GM12878 (cell line): ENCODE data around the gene DOCK1. TPM values are rescaled to one million over a fixed set of nuclear protein-coding genes. Genes with fewer than 3 reads are reported as not detected.

Source experiments
- ATAC-seq: fragments of 200-7000 bp; cut with Tn5 transposase; 3 replicates; pipeline ENCODE4 v1.9.1; 2020; ENCODE audit warnings: mild to moderate bottlenecking, moderate library complexity
- BruUV-seq: library from RNA; stranded (reverse); fragments of 400-500 nt; replicated peaks from 2 replicates; lab custom pipeline; 2021; lab: Mats Ljungman, UMichigan
- CTCF ChIA-PET: fragments of 300-600 bp; sonication (Branson Sonifier 250); formaldehyde crosslinking; extraction: SDS; loops from one replicate; lab custom pipeline; 2021; ENCODE audit warnings: inconsistent platforms; lab: Yijun Ruan, JAX
- POLR2A ChIA-PET: fragments of 350-600 bp; formaldehyde crosslinking; extraction: SDS; loops from one replicate; lab custom pipeline; 2021; ENCODE audit warnings: inconsistent platforms; lab: Charles Lee
- RAD21 ChIA-PET: fragments of 300-600 bp; sonication (Branson Sonifier 250); formaldehyde crosslinking; loops from one replicate; lab custom pipeline; 2023; ENCODE audit warnings: antibody characterized with exemption; ENCODE audit not compliant: unreplicated experiment; lab: Charles Lee
- SMC1A ChIA-PET: fragments of 300-600 bp; sonication (Branson Sonifier 250); formaldehyde crosslinking; loops from one replicate; lab custom pipeline; 2023; ENCODE audit not compliant: unreplicated experiment, uncharacterized antibody; lab: Charles Lee
- DNase-seq: peaks from one replicate; pipeline ENCODE4 v3.0.0-alpha.2; 2011; ENCODE audit warnings: low read depth, low spot score
- FAIRE-seq: peaks from 3 replicates; lab custom pipeline; 2011; peaks lifted over from hg19 to GRCh38; lab: Jason Lieb, UNC
- H2AFZ ChIP-seq: 2 replicates; pipeline ENCODE4 v1.6.0; 2011; ENCODE audit warnings: low read depth, low read length, control low read depth; ENCODE audit not compliant: control insufficient read depth
- H3K27ac ChIP-seq: 2 replicates; pipeline ENCODE4 v1.5.1; 2011; ENCODE audit warnings: control low read depth; ENCODE audit not compliant: control insufficient read depth, insufficient read depth
- H3K27me3 ChIP-seq, 2 experiments: replicated peaks in 1 of 2; 2 replicates each; pipeline versions ENCODE4 v1.6.0 to v1.6.1; 2011; ENCODE audit warnings: low read length in 1 of 2; ENCODE audit not compliant: control insufficient read depth in 2 of 2, insufficient read depth in 2 of 2
- H3K36me3 ChIP-seq, 2 experiments: 2 replicates each; pipeline ENCODE4 v1.5.1; 2011; ENCODE audit warnings: low read length in 1 of 2; ENCODE audit not compliant: control insufficient read depth in 2 of 2, insufficient read depth in 2 of 2
- H3K4me1 ChIP-seq: 2 replicates; pipeline ENCODE4 v1.6.1; 2011; ENCODE audit warnings: mild to moderate bottlenecking, low read length, moderate library complexity, mixed read lengths; ENCODE audit not compliant: control insufficient read depth, insufficient read depth
- H3K4me2 ChIP-seq: 2 replicates; pipeline ENCODE4 v1.6.0; 2011; ENCODE audit warnings: control low read depth; ENCODE audit not compliant: control insufficient read depth, insufficient read depth
- H3K4me3 ChIP-seq: fragments of 200-600 bp; sonication (generic); 2 replicates; pipeline ENCODE4 v1.5.1; 2016
- H3K79me2 ChIP-seq: 2 replicates; pipeline ENCODE4 v1.6.0; 2011; ENCODE audit warnings: low read length; ENCODE audit not compliant: control insufficient read depth, insufficient read depth
- H3K9ac ChIP-seq: 2 replicates; pipeline ENCODE4 v1.8.0; 2011; ENCODE audit warnings: low read length, control low read depth, mixed read lengths; ENCODE audit not compliant: control insufficient read depth, insufficient read depth
- H3K9me3 ChIP-seq: replicated peaks from 3 replicates; pipeline ENCODE4 v1.5.1; 2011; ENCODE audit warnings: mild to moderate bottlenecking, low read length; ENCODE audit not compliant: control insufficient read depth, insufficient read depth
- H4K20me1 ChIP-seq: 2 replicates; pipeline ENCODE4 v1.6.0; 2011; ENCODE audit not compliant: control insufficient read depth, insufficient read depth
- ASH2L ChIP-seq: fragments of 300-600, 200-600 bp; sonication (generic); IDR thresholded peaks from 2 replicates; pipeline ENCODE4 v1.6.1; 2017; ENCODE audit warnings: low read depth, mild to moderate bottlenecking, borderline replicate concordance
- BCL11A ChIP-seq: IDR thresholded peaks from 2 replicates; pipeline ENCODE4 v1.6.1; 2011; ENCODE audit warnings: low read depth, low read length
- CHD2 ChIP-seq: IDR thresholded peaks from 2 replicates; pipeline ENCODE4 v1.6.1; 2011; ENCODE audit warnings: low read depth, low read length, improper control_type of control experiment, borderline replicate concordance
- KAT2A ChIP-seq: conservative IDR thresholded peaks from 2 replicates; pipeline ENCODE4 v1.6.1; 2011; ENCODE audit warnings: low read depth, low read length; ENCODE audit not compliant: control insufficient read depth
- MYB ChIP-seq: fragments of 150-350 bp; IDR thresholded peaks from 2 replicates; pipeline ENCODE4 v1.6.1; 2014; ENCODE audit warnings: mild to moderate bottlenecking, low read depth, low read length, borderline replicate concordance
- MYC ChIP-seq: IDR thresholded peaks from 2 replicates; pipeline ENCODE4 v1.6.1; 2011; ENCODE audit warnings: mild to moderate bottlenecking, low read length, moderate library complexity, inconsistent platforms; ENCODE audit not compliant: insufficient read depth, insufficient replicate concordance, insufficient read length, severe bottlenecking
- NBN ChIP-seq: fragments of 450-650 bp; IDR thresholded peaks from 2 replicates; pipeline ENCODE4 v1.6.1; 2016
- NFYB ChIP-seq: IDR thresholded peaks from 2 replicates; pipeline ENCODE4 v1.6.1; 2011; ENCODE audit warnings: low read depth, mild to moderate bottlenecking, low read length, improper control_type of control experiment, moderate library complexity; ENCODE audit not compliant: insufficient read depth
- SP1 ChIP-seq: IDR thresholded peaks from one replicate; pipeline ENCODE4 v1.6.1; 2011; ENCODE audit warnings: low read depth, low read length
- ZNF207 ChIP-seq: fragments of 450-650 bp; IDR thresholded peaks from 2 replicates; pipeline ENCODE4 v1.6.1; 2014; ENCODE audit warnings: antibody characterized with exemption, mild to moderate bottlenecking, borderline replicate concordance
- WGBS: methylation state at CpG from one replicate; pipeline ENCODE4 v1.1.6; 2016; ENCODE audit warnings: low lambda C conversion rate; ENCODE audit not compliant: insufficient replicate concordance, insufficient coverage; ENCODE audit errors: missing lambda C conversion rate; 5-methylcytosine and 5-hydroxymethylcytosine counted together
- in situ Hi-C: fragments of 300-500 bp; cut with MboI; formaldehyde crosslinking; loops from 9 replicates; pipeline ENCODE4 v1.14.3; 2018; ENCODE audit warnings: mixed read lengths
- intact Hi-C: fragments of 100-400 bp; cut with micrococcal nuclease; formaldehyde crosslinking; loops from one replicate; pipeline ENCODE4 v1.14.2; 2022; ENCODE audit not compliant: unreplicated experiment
- polyA plus RNA-seq, 11 experiments: library from polyadenylated mRNA; depleted of rRNA in 4 of 11; unstranded in 6 of 11; stranded (reverse) in 5 of 11; fragments of >200 nt; fragmentation: Nextera tagmentation in 4 of 11; fragmentation: Illumina TruSeq in 1 of 11; extraction: Ambion mirVana in 4 of 11; extraction: Trizol in 1 of 11; gene quantifications; 1 replicate in 1 of 11; 2 replicates in 10 of 11; pipeline versions ENCODE4 v1.2.1 to v1.2.3, GENCODE V29; 2011 to 2016; ENCODE audit warnings: inconsistent platforms in 2 of 11, missing spikeins in 2 of 11, low read depth in 1 of 11
- total RNA-seq, 4 experiments: library from RNA; depleted of rRNA in 3 of 4; stranded (reverse); fragments of >200 nt in 3 of 4; fragmentation: Illumina TruSeq in 1 of 4; extraction: Trizol in 1 of 4; gene quantifications; 2 replicates each; pipeline versions ENCODE4 v1.2.1 to v1.2.3, GENCODE V29; 2013 to 2021

Gene DOCK1
- total and polyA plus RNA-seq, 10 of the 15 experiments (the other 5 are each of a cell fraction or from before 2014, with no cell fraction given), result 0.05 to 0.18 TPM; not detected in 8

DNA sequence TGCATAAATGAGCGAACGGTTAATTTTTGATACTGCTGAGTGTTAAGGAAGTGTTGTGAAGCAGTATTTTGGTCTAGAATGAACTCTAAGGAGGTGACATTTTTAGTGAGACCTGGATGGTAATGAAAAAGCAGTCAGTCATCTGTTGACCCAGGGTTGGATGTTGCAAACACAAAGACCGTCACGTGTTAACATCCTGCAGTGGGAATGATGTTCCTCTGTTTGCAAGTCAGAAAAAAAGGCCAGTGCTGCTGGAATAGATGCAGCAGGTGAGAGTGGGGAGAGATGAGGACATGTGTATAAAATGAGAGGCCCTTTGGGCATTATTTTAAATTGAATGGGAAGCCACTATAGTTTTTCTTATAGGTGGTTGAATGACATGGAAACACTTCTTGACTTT, 251.9 kb downstream of the DOCK1 start:
- no peaks in the 10 kb centered on the region for H3K9me3 ChIP-seq
- H3K4me1 ChIP-seq, result no peaks in the 10 kb centered on the region
- no peak overlapping the region for H3K4me3 ChIP-seq
- no peaks in the 10 kb centered on the region for H3K36me3 ChIP-seq
- no TSS peak for BruUV-seq
- FAIRE-seq (no peak), DNase-seq (no peak), ATAC-seq (no peak)
- intact Hi-C loops (no loop called here), in situ Hi-C loops (no loop called here)
- no peaks in the 10 kb centered on the region for H4K20me1 ChIP-seq
- no peak overlapping the region for H3K4me2 ChIP-seq
- CTCF ChIA-PET, result no interaction called here
- H3K9ac ChIP-seq, result no peak overlapping the region
- H3K27me3 ChIP-seq, result no peaks in the 10 kb centered on the region
- H2AFZ ChIP-seq, result no peak overlapping the region
- TF ChIP-seq NFYB, result no peak
- TF ChIP-seq ASH2L, result no peak
- no peak for TF ChIP-seq MYB
- no peak for TF ChIP-seq SP1
- no peak for TF ChIP-seq MYC
- TF ChIP-seq CHD2, result no peak
- TF ChIP-seq NBN, result no peak
- no peak for TF ChIP-seq ZNF207
- TF ChIP-seq BCL11A, result no peak
- TF ChIP-seq KAT2A, result no peak
- WGBS, result 35% methylated on average over 4 of the region's 4 CpGs
- H3K27ac ChIP-seq, result no peak overlapping the region
- SMC1A ChIA-PET, result no interaction called here
- H3K79me2 ChIP-seq, result no peaks in the 10 kb centered on the region
- RAD21 ChIA-PET, result no interaction called here
- POLR2A ChIA-PET, result no interaction called here
